Astrocyte (in vitro differentiated cells and primary cell): ENCODE results near the gene GPC3.

Experiments used
- CTCF ChIP-seq: IDR thresholded peaks from 2 replicates; pipeline ENCODE4 v1.5.1; 2011; ENCODE audit warnings: low read depth, mild to moderate bottlenecking, inconsistent platforms, low read length, moderate library complexity; ENCODE audit not compliant: insufficient read depth
- EZH2 ChIP-seq: IDR thresholded peaks from 2 replicates; pipeline ENCODE4 v1.6.1; 2012; ENCODE audit warnings: mild to moderate bottlenecking, low read length, inconsistent platforms; ENCODE audit not compliant: insufficient read depth

DNA sequence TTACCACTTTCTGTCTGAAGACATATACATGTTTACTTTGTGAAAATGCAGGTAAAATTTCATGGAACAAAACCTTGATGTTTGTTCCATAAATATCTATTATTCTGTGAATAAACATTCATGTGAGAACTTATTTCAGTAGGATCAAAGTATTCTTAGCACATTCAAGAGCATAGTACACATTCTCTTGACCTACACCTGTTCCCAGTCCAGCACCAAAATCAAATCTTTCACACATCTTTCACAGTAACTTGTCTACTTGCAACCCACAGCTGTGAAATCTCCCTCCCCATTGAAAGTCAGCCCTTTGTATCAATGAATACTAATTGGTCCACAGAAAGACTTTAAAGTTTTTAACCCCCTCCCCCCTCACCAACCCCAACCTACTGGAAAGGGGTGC, 283.2 kb downstream of the GPC3 start:
- TF ChIP-seq CTCF (no peak), EZH2 (no peak)
